Transverse colon (tissue), 1 donor: ENCODE results near the gene UBE2E2.

Experiments used
- EP300 ChIP-seq: sonication (generic); formaldehyde crosslinking; IDR thresholded peaks from one replicate; pipeline ENCODE4 v1.6.1; 2017; ENCODE audit warnings: antibody characterized with exemption, low read depth
- POLR2A ChIP-seq: fragments of 450-650 bp; IDR thresholded peaks from one replicate; pipeline ENCODE4 v1.6.1; 2016; ENCODE audit warnings: antibody characterized with exemption, mild to moderate bottlenecking, moderate library complexity

GRCh38 chr3:23182996-23183513 is 20.1 kb upstream of the UBE2E2 start:
- TF ChIP-seq POLR2A (no peak), EP300 (no peak)
